ENCODE results near the gene CFAP126.
"Not testable (repeated sequence)": the region's sequence is repeated elsewhere in the genome, so short reads cannot be mapped to it uniquely, and the experiment has no call there.

Gene CFAP126

GRCh38 chr1:161350671-161351070 lies 17.0 kb downstream of the CFAP126 start:
- Histone ChIP-seq H3K9me3 (ENCODE audit: control insufficient read depth, insufficient read depth, low read length) (no peaks in the 10 kb centered on the region), H3K27me3 (ENCODE audit: control insufficient read depth, insufficient read depth, low read length) (no peaks in the 10 kb centered on the region), H3K4me1 (ENCODE audit: control insufficient read depth, insufficient read depth, low read length) (no peaks in the 10 kb centered on the region), H3K27ac (ENCODE audit: low read length) (no peak overlapping the region), H3K36me3 (ENCODE audit: control insufficient read depth, insufficient read depth, low read length) (no peaks in the 10 kb centered on the region; the same call in 1 of the 2 replicates), H3K4me3 (ENCODE audit: low read length) (no peak overlapping the region)
- DNase-seq (ENCODE audit: low read depth, low spot score), result no peak
- no CpG with 5 or more reads among the region's 1 CpG for WGBS (ENCODE audit: insufficient coverage, insufficient read length)

GRCh38 chr1:161342821-161343220 lies 24.9 kb downstream of the CFAP126 start:
- no peaks in the 10 kb centered on the region for H3K9me3 ChIP-seq (ENCODE audit: control insufficient read depth, insufficient read depth, low read length)
- H3K27me3 ChIP-seq (ENCODE audit: control insufficient read depth, insufficient read depth, low read length), result no peaks in the 10 kb centered on the region
- no peaks in the 10 kb centered on the region for H3K4me1 ChIP-seq (ENCODE audit: control insufficient read depth, insufficient read depth, low read length)
- H3K4me3 ChIP-seq (ENCODE audit: low read length), result no peak overlapping the region
- H3K36me3 ChIP-seq (ENCODE audit: control insufficient read depth, insufficient read depth, low read length), result peaks cover 3% of the 10 kb centered on the region; the same call in 1 of the 2 replicates
- DNase-seq (ENCODE audit: low read depth, low spot score), result no peak
- no peak overlapping the region for H3K27ac ChIP-seq (ENCODE audit: low read length)
- no CpG with 5 or more reads among the region's 5 CpGs for WGBS (ENCODE audit: insufficient coverage, insufficient read length)

- Histone ChIP-seq H3K9me3 (ENCODE audit: control insufficient read depth, insufficient read depth, low read length) (no peaks in the 10 kb centered on the region), H3K36me3 (ENCODE audit: control insufficient read depth, insufficient read depth, low read length) (peaks cover 3% of the 10 kb centered on the region; the same call in 1 of the 2 replicates), H3K4me1 (ENCODE audit: control insufficient read depth, insufficient read depth, low read length) (no peaks in the 10 kb centered on the region), H3K27ac (ENCODE audit: low read length) (no peak overlapping the region), H3K27me3 (ENCODE audit: control insufficient read depth, insufficient read depth, low read length) (no peaks in the 10 kb centered on the region), H3K4me3 (ENCODE audit: low read length) (no peak overlapping the region)
- no CpG with 5 or more reads among the region's 2 CpGs for WGBS (ENCODE audit: insufficient coverage, insufficient read length)
- no peak for DNase-seq (ENCODE audit: low read depth, low spot score)
These were observed 25.5 kb downstream of the CFAP126 start for GRCh38 chr1:161342177-161342576.

GRCh38 chr1:161335796-161336195 lies 31.9 kb downstream of the CFAP126 start:
- Histone ChIP-seq H3K4me1 (ENCODE audit: control insufficient read depth, insufficient read depth, low read length) (no peaks in the 10 kb centered on the region), H3K9me3 (ENCODE audit: control insufficient read depth, insufficient read depth, low read length) (no peaks in the 10 kb centered on the region), H3K27me3 (ENCODE audit: control insufficient read depth, insufficient read depth, low read length) (no peaks in the 10 kb centered on the region), H3K36me3 (ENCODE audit: control insufficient read depth, insufficient read depth, low read length) (peaks cover 2% of the 10 kb centered on the region; the same call in 1 of the 2 replicates), H3K27ac (ENCODE audit: low read length) (no peak overlapping the region), H3K4me3 (ENCODE audit: low read length) (no peak overlapping the region)
- DNase-seq (ENCODE audit: low read depth, low spot score), result no peak
- no CpG with 5 or more reads among the region's 3 CpGs for WGBS (ENCODE audit: insufficient coverage, insufficient read length)

- Histone ChIP-seq H3K9me3 (ENCODE audit: control insufficient read depth, insufficient read depth, low read length) (no peaks in the 10 kb centered on the region), H3K4me1 (ENCODE audit: control insufficient read depth, insufficient read depth, low read length) (no peaks in the 10 kb centered on the region), H3K4me3 (ENCODE audit: low read length) (no peak overlapping the region), H3K27ac (ENCODE audit: low read length) (no peak overlapping the region), H3K36me3 (ENCODE audit: control insufficient read depth, insufficient read depth, low read length) (peaks cover 2% of the 10 kb centered on the region; the same call in 1 of the 2 replicates), H3K27me3 (ENCODE audit: control insufficient read depth, insufficient read depth, low read length) (no peaks in the 10 kb centered on the region)
- no CpG with 5 or more reads among the region's 9 CpGs for WGBS (ENCODE audit: insufficient coverage, insufficient read length)
- DNase-seq (ENCODE audit: low read depth, low spot score), result no peak
These were observed 34.5 kb downstream of the CFAP126 start for GRCh38 chr1:161333166-161333565.

- DNase-seq (ENCODE audit: low read depth, low spot score), result no peak
- no peaks in the 10 kb centered on the region for H3K4me1 ChIP-seq (ENCODE audit: control insufficient read depth, insufficient read depth, low read length)
- peaks cover 4% of the 10 kb centered on the region; the same call in 1 of the 2 replicates for H3K36me3 ChIP-seq (ENCODE audit: control insufficient read depth, insufficient read depth, low read length)
- WGBS (ENCODE audit: insufficient coverage, insufficient read length), result no CpG with 5 or more reads among the region's 4 CpGs
- H3K4me3 ChIP-seq (ENCODE audit: low read length), result no peak overlapping the region
- no peaks in the 10 kb centered on the region for H3K9me3 ChIP-seq (ENCODE audit: control insufficient read depth, insufficient read depth, low read length)
- no peak overlapping the region for H3K27ac ChIP-seq (ENCODE audit: low read length)
- no peaks in the 10 kb centered on the region for H3K27me3 ChIP-seq (ENCODE audit: control insufficient read depth, insufficient read depth, low read length)
These were observed 37.3 kb downstream of the CFAP126 start for GRCh38 chr1:161330346-161330745.

GRCh38 chr1:161324020-161324419 lies 43.7 kb downstream of the CFAP126 start:
- H3K4me3 ChIP-seq (ENCODE audit: low read length), result no peak overlapping the region
- no CpG with 5 or more reads among the region's 4 CpGs for whole genome bisulfite sequencing (ENCODE audit: insufficient coverage, insufficient read length)
- H3K4me1 ChIP-seq (ENCODE audit: control insufficient read depth, insufficient read depth, low read length), result no peaks in the 10 kb centered on the region
- peaks cover 4% of the 10 kb centered on the region; the same call in 1 of the 2 replicates for H3K36me3 ChIP-seq (ENCODE audit: control insufficient read depth, insufficient read depth, low read length)
- no peaks in the 10 kb centered on the region for H3K27me3 ChIP-seq (ENCODE audit: control insufficient read depth, insufficient read depth, low read length)
- H3K27ac ChIP-seq (ENCODE audit: low read length), result no peak overlapping the region
- DNase-seq (ENCODE audit: low read depth, low spot score), result no peak
- no peaks in the 10 kb centered on the region for H3K9me3 ChIP-seq (ENCODE audit: control insufficient read depth, insufficient read depth, low read length)

GRCh38 chr1:161315841-161316674 lies 51.6 kb downstream of the CFAP126 start:
- not testable (repeated sequence) for DNase-seq (ENCODE audit: low read depth, low spot score); H3K27me3 ChIP-seq (ENCODE audit: control insufficient read depth, insufficient read depth, low read length); H3K9me3 ChIP-seq (ENCODE audit: control insufficient read depth, insufficient read depth, low read length); H3K36me3 ChIP-seq (ENCODE audit: control insufficient read depth, insufficient read depth, low read length); H3K4me3 ChIP-seq (ENCODE audit: low read length); H3K4me1 ChIP-seq (ENCODE audit: control insufficient read depth, insufficient read depth, low read length); H3K27ac ChIP-seq (ENCODE audit: low read length)
- no CpG with 5 or more reads among the region's 17 CpGs for WGBS (ENCODE audit: insufficient coverage, insufficient read length)

All from iPS DF 6.9 (cell line).